GM19025 (cell line): ENCODE measurements around the gene NPPA.

Experiments used
- ATAC-seq: cut with Tn5 transposase; IDR thresholded peaks from one replicate; pipeline ENCODE4 v1.9.1; 2021; ENCODE audit warnings: mild to moderate bottlenecking, low read depth, moderate library complexity; ENCODE audit not compliant: unreplicated experiment

Gene NPPA

GRCh38 chr1:11845641-11846335 is 1.8 kb downstream of the NPPA start:
- ATAC-seq, result no peak

- ATAC-seq, result no peak
Observed at GRCh38 chr1:11842154-11843041, 5.2 kb downstream of the NPPA start.

GRCh38 chr1:11841245-11842153 is 6.1 kb downstream of the NPPA start:
- no peak for ATAC-seq

GRCh38 chr1:11839727-11840705 is 7.6 kb downstream of the NPPA start:
- ATAC-seq, result no peak

DNA sequence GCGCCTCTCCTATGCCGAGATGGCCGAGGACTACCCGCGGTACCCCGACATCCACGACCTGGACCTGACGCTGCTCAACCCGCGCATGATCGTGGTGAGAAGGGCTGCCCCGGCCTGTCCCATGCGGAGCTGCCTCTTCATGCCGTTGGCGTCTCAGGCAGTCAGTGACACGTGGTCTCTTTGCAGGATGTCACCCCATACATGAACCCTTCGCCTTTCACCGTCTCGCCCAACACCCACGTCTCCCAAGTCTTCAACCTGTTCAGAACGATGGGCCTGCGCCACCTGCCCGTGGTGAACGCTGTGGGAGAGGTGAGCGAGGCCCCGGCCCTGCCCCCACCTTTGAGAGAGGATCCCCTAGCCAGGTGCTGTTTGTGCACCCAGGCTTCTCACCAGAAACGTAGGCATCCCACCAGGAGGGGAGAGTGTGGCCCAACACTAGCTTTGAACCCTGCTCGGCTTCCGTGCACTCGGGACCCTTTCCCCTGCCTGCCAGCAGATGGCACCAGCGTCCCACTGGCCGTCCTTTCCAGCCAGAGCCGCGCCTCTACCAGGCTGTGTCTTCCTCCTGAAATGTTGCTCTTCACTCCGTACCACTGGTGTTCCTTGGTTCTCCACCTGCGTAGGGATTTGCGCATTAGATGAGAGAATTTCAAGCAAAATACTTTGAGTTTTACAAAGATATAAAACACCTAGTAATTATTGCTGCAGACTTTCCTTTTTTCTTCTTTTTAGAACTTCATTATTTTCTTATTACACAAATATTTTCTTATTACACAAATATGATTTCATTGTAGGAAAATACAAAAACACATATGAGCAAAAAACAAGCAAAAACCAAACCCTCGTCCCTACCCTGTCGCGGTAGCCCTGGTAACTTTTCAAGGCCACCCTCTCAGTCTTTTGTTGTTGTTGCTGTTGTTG is 9.0 kb downstream of the NPPA start:
- no peak for ATAC-seq

- ATAC-seq, result no peak
Observed at GRCh38 chr1:11837767-11838348, 9.7 kb downstream of the NPPA start.

GRCh38 chr1:11836955-11837766 is 10.4 kb downstream of the NPPA start:
- ATAC-seq, result no peak

DNA sequence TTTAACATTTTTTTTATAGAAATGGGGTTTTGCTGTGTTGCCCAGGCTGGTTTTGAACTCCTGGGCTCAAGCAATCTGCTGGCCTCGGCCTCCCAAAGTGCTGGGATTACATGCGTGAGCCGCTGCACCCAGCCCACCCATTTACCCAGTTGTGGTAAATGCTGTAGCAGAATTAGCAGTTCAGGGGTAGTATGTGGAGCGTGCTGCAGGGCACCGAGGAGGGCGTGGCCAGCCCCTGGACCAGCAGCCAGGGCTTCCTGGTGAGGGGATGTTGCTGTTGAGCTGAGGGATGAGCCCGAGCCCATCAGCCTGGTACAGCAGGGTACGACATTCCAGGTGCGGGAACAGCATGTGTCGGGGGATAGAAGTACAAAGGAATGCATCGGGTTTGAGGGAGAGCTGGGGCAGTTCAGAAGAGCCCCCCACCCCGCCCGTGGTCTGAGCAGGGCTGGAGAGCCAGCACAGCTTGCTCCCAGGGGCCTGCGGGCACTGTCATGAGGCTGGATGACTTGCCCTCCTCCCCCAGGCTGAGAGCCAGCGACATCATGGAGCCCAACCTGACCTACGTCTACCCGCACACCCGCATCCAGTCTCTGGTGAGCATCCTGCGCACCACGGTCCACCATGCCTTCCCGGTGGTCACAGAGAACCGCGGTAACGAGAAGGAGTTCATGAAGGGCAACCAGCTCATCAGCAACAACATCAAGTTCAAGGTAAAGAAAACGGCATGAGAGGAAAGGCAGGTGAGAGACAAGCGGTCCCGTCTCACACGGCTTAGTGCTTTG is 11.9 kb downstream of the NPPA start:
- no peak for ATAC-seq

DNA sequence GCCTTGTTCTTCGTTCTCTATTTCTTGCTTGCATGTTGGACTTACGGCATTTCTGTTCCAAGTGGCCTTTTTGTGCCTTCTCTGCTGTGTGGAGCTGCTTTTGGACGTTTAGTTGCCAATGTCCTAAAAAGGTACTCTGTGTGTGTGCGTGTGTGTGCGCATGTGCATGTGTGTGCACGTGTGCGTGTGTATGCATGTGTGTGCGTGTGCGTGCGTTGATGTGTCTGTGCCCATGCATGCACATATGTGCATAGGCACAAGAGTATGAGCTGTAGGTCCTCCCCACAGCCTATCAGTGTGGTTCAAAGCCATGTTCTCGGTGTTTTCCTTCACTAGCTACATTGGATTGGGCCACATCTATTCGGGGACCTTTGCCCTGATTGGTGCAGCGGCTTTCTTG is 13.7 kb downstream of the NPPA start:
- no peak for ATAC-seq

DNA sequence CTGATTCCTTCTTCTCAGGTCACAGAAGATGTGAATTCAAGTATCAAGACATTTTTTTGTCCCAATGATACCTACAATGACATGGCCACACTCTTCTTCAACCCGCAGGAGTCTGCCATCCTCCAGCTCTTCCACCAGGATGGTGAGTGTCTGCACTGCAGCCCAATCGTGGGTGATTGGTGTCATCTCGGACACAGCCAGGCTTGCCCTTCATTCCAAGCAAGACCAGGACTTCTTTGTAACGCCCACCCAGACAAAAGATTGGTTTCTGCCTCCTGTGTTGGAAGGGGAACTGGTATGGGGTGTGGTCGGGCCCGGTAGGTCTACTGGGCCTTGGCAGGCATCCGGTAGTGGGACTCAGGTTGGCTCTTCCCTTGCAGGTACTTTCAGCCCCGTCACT is 14.1 kb downstream of the NPPA start:
- no peak for ATAC-seq

DNA sequence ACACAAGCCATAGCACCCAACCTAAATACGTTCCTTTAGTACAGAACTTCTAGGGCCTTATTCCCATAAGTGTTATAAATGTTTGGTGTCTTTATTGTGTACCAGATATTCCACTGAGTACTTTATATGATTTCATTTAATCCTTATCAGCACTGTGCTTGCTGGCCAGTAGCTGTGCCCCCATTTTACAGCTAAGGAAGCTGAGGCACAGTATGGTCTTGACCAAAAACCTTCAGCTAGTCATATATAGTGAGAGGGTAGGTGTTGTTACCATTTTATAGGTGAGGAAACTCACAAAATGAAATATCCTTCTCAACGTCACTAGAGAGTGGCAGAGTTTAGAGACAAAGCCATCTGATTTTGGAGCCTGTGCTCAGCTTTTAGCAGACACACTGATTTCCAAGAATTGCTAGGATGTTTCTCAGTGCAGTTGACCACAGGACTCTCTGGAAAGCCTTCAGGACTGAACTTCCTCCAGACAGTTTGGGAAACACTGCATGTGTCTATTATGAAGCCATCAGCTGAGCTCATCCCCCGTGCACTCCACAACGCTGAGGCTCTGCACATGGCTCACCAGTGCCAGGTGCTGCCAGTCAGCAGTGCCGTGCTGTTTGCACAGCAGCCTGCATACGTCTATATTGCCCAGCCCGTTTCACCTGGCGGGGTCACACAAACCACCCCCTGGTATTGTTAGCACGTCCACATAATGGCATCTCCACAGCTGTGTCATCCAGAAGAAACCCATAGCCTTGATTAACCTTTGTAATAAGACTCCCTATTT is 15.4 kb downstream of the NPPA start:
- no peak for ATAC-seq

DNA sequence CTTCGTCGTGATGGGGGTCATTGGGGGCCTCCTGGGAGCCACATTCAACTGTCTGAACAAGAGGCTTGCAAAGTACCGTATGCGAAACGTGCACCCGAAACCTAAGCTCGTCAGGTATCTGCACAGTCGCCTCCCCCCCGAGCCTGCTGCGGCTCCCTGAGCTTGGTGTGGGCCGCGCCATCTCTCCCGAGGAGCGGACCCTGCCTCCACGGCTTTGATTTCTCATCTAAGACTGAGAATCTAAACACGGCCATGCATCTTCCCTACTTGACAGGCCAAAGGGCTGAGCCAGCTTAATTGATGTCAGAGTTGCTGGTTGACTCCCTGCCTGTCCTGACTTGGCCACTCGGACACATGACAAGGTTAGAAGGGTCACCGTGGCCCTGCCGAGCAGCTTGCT is 19.1 kb downstream of the NPPA start:
- ATAC-seq, result no peak

DNA sequence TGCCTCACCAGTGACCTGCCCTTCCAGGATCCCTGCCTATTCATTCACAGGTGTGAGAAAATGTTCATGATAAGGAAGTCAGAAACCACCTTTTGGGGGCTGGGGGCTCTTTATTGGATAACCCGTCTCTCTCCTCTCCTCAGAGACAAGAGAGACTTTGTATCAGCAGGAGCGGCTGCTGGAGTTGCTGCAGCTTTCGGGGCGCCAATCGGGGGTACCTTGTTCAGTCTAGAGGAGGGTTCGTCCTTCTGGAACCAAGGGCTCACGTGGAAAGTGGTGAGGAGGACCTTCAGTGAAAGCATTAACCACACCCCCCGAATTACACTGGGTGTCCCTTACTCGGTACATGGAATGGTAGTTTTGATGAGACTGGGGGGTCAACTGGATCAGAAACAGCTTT is 20.6 kb downstream of the NPPA start:
- no peak for ATAC-seq

- no peak for ATAC-seq
Observed at GRCh38 chr1:11825131-11825530, 22.5 kb downstream of the NPPA start.

- no peak for ATAC-seq
Observed at GRCh38 chr1:11823366-11824137, 24.0 kb downstream of the NPPA start.
